Measurements from ENCODE around the gene PLA2G2A.
"Not testable (repeated sequence)": the region's sequence is repeated elsewhere in the genome, so short reads cannot be mapped to it uniquely, and the experiment has no call there.

DNA sequence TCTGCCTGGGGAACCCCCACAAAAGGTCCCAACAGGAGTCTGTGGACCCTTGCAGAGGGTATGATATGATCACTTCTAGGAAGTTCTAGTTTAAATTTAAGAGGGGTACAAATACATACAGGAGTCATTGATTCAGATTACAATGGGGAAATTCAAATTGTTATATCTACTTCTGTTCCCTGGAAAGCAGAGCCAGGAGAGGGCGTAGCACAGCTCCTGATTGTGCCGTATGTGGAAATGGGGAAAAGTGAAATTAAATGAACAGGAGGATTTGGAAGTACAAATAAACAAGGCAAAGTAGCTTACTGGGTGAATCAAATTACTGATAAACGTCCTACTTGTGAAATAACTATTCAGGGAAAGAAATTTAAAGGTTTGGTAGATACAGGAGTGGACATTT, 19.4 kb upstream of the PLA2G2A start:
- TF ChIP-seq, protein P1, sequence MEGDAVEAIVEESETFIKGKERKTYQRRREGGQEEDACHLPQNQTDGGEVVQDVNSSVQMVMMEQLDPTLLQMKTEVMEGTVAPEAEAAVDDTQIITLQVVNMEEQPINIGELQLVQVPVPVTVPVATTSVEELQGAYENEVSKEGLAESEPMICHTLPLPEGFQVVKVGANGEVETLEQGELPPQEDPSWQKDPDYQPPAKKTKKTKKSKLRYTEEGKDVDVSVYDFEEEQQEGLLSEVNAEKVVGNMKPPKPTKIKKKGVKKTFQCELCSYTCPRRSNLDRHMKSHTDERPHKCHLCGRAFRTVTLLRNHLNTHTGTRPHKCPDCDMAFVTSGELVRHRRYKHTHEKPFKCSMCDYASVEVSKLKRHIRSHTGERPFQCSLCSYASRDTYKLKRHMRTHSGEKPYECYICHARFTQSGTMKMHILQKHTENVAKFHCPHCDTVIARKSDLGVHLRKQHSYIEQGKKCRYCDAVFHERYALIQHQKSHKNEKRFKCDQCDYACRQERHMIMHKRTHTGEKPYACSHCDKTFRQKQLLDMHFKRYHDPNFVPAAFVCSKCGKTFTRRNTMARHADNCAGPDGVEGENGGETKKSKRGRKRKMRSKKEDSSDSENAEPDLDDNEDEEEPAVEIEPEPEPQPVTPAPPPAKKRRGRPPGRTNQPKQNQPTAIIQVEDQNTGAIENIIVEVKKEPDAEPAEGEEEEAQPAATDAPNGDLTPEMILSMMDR (IDR thresholded peaks at IDR 0.05): peak in 10 of 12 donors; percentile 7 to 54 (median 37)
- not testable (repeated sequence) for TF ChIP-seq POLR2A (IDR thresholded peaks at IDR 0.05)
